Measurements from ENCODE around the gene TLR7. TPM values are rescaled to one million over a fixed set of nuclear protein-coding genes. Genes with fewer than 3 reads are reported as not detected.

TLR7 gene
- total and polyA plus RNA-seq, 2 donors from 2014 or later = 0.52 to 1.7 TPM

DNA sequence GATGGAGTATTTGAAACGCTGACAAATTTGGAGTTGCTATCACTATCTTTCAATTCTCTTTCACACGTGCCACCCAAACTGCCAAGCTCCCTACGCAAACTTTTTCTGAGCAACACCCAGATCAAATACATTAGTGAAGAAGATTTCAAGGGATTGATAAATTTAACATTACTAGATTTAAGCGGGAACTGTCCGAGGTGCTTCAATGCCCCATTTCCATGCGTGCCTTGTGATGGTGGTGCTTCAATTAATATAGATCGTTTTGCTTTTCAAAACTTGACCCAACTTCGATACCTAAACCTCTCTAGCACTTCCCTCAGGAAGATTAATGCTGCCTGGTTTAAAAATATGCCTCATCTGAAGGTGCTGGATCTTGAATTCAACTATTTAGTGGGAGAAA, 52.7 kb downstream of the TLR7 start:
- no peak overlapping the region for H3K4me3 ChIP-seq (ENCODE audit: low read length in 3 of 3)
- FAIRE-seq = no peak

DNA sequence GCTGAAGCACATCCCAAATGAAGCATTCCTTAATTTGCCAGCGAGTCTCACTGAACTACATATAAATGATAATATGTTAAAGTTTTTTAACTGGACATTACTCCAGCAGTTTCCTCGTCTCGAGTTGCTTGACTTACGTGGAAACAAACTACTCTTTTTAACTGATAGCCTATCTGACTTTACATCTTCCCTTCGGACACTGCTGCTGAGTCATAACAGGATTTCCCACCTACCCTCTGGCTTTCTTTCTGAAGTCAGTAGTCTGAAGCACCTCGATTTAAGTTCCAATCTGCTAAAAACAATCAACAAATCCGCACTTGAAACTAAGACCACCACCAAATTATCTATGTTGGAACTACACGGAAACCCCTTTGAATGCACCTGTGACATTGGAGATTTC, 54.1 kb downstream of the TLR7 start:
- no peak overlapping the region for H3K27ac ChIP-seq (ENCODE audit: low read depth in 2 of 2, low read length in 2 of 2)
- no peaks in the 10 kb centered on the region for H3K9me3 ChIP-seq (ENCODE audit: control insufficient read depth in 2 of 3, insufficient read depth in 1 of 3, low read length in 3 of 3)
- no peak overlapping the region for H3K4me3 ChIP-seq (ENCODE audit: low read length in 3 of 3)
- H3K4me1 ChIP-seq (ENCODE audit: control insufficient read depth in 2 of 3, insufficient read depth in 2 of 3, low read depth in 1 of 3, low read length in 3 of 3) = no peaks in the 10 kb centered on the region
- TF ChIP-seq, protein P1, sequence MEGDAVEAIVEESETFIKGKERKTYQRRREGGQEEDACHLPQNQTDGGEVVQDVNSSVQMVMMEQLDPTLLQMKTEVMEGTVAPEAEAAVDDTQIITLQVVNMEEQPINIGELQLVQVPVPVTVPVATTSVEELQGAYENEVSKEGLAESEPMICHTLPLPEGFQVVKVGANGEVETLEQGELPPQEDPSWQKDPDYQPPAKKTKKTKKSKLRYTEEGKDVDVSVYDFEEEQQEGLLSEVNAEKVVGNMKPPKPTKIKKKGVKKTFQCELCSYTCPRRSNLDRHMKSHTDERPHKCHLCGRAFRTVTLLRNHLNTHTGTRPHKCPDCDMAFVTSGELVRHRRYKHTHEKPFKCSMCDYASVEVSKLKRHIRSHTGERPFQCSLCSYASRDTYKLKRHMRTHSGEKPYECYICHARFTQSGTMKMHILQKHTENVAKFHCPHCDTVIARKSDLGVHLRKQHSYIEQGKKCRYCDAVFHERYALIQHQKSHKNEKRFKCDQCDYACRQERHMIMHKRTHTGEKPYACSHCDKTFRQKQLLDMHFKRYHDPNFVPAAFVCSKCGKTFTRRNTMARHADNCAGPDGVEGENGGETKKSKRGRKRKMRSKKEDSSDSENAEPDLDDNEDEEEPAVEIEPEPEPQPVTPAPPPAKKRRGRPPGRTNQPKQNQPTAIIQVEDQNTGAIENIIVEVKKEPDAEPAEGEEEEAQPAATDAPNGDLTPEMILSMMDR (IDR thresholded peaks at IDR 0.05; ENCODE audit: borderline replicate concordance, extremely low read depth, insufficient read depth) = no peak
- FAIRE-seq (no peak), DNase-seq (no peak)
- no peaks in the 10 kb centered on the region for H3K27me3 ChIP-seq (ENCODE audit: control insufficient read depth, insufficient read depth, low read length)
- intact Hi-C loops (cut with DNase I) = no loop called here
- no peak overlapping the region for H3K9ac ChIP-seq (ENCODE audit: low read length in 3 of 3)
- H3K36me3 ChIP-seq (ENCODE audit: control insufficient read depth in 2 of 3, insufficient read depth in 3 of 3, low read length in 3 of 3) = no peaks in the 10 kb centered on the region

More for the DNA sequence above, 52.7 kb downstream of the TLR7 start:
- Histone ChIP-seq H3K27ac (ENCODE audit: low read depth in 2 of 2, low read length in 2 of 2) (no peak overlapping the region), H3K9me3 (ENCODE audit: control insufficient read depth in 2 of 3, insufficient read depth in 1 of 3, low read length in 3 of 3) (no peaks in the 10 kb centered on the region), H3K9ac (ENCODE audit: low read length in 3 of 3) (no peak overlapping the region), H3K36me3 (ENCODE audit: control insufficient read depth in 2 of 3, insufficient read depth in 3 of 3, low read length in 3 of 3) (no peaks in the 10 kb centered on the region), H3K27me3 (ENCODE audit: control insufficient read depth, insufficient read depth, low read length) (no peaks in the 10 kb centered on the region), H3K4me1 (ENCODE audit: control insufficient read depth in 2 of 3, insufficient read depth in 2 of 3, low read depth in 1 of 3, low read length in 3 of 3) (no peaks in the 10 kb centered on the region)
- TF ChIP-seq, protein P1 (IDR thresholded peaks at IDR 0.05; ENCODE audit: borderline replicate concordance, extremely low read depth, insufficient read depth) = no peak
- no peak for DNase-seq
- intact Hi-C loops (cut with DNase I) = no loop called here

DNA sequence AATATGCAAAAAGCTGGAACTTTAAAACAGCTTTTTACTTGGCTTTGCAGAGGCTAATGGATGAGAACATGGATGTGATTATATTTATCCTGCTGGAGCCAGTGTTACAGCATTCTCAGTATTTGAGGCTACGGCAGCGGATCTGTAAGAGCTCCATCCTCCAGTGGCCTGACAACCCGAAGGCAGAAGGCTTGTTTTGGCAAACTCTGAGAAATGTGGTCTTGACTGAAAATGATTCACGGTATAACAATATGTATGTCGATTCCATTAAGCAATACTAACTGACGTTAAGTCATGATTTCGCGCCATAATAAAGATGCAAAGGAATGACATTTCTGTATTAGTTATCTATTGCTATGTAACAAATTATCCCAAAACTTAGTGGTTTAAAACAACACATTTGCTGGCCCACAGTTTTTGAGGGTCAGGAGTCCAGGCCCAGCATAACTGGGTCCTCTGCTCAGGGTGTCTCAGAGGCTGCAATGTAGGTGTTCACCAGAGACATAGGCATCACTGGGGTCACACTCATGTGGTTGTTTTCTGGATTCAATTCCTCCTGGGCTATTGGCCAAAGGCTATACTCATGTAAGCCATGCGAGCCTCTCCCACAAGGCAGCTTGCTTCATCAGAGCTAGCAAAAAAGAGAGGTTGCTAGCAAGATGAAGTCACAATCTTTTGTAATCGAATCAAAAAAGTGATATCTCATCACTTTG, 55.2 kb downstream of the TLR7 start:
- H3K4me3 ChIP-seq (ENCODE audit: low read length in 3 of 3) = no peak overlapping the region
- intact Hi-C loops (cut with DNase I) = no loop called here
- no peak overlapping the region for H3K27ac ChIP-seq (ENCODE audit: low read depth in 2 of 2, low read length in 2 of 2)
- H3K9me3 ChIP-seq (ENCODE audit: control insufficient read depth in 2 of 3, insufficient read depth in 1 of 3, low read length in 3 of 3) = no peaks in the 10 kb centered on the region
- DNase-seq = no peak
- H3K4me1 ChIP-seq (ENCODE audit: control insufficient read depth in 2 of 3, insufficient read depth in 2 of 3, low read depth in 1 of 3, low read length in 3 of 3) = no peaks in the 10 kb centered on the region
- TF ChIP-seq, protein P1 (IDR thresholded peaks at IDR 0.05; ENCODE audit: borderline replicate concordance, extremely low read depth, insufficient read depth) = no peak
- H3K36me3 ChIP-seq (ENCODE audit: control insufficient read depth in 2 of 3, insufficient read depth in 3 of 3, low read length in 3 of 3) = no peaks in the 10 kb centered on the region
- no peak overlapping the region for H3K9ac ChIP-seq (ENCODE audit: low read length in 3 of 3)
- FAIRE-seq = no peak
- no peaks in the 10 kb centered on the region for H3K27me3 ChIP-seq (ENCODE audit: control insufficient read depth, insufficient read depth, low read length)

DNA sequence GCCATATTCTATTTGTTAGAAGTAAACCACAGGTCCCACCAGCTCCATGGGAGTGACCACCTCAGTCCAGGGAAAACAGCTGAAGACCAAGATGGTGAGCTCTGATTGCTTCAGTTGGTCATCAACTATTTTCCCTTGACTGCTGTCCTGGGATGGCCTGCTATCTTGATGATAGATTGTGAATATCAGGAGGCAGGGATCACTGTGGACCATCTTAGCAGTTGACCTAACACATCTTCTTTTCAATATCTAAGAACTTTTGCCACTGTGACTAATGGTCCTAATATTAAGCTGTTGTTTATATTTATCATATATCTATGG, 55.7 kb downstream of the TLR7 start:
- no peak for FAIRE-seq
- TF ChIP-seq, protein P1 (IDR thresholded peaks at IDR 0.05; ENCODE audit: borderline replicate concordance, extremely low read depth, insufficient read depth) = no peak

More for the DNA sequence above, 55.7 kb downstream of the TLR7 start:
- no peak for DNase-seq
- H3K4me3 ChIP-seq (ENCODE audit: low read length in 3 of 3) = no peak overlapping the region
- no peak overlapping the region for H3K9ac ChIP-seq (ENCODE audit: low read length in 3 of 3)
- intact Hi-C loops (cut with DNase I) = no loop called here
- H3K27ac ChIP-seq (ENCODE audit: low read depth in 2 of 2, low read length in 2 of 2) = no peak overlapping the region
- no peaks in the 10 kb centered on the region for H3K9me3 ChIP-seq (ENCODE audit: control insufficient read depth in 2 of 3, insufficient read depth in 1 of 3, low read length in 3 of 3)
- no peaks in the 10 kb centered on the region for H3K36me3 ChIP-seq (ENCODE audit: control insufficient read depth in 2 of 3, insufficient read depth in 3 of 3, low read length in 3 of 3)
- H3K27me3 ChIP-seq (ENCODE audit: control insufficient read depth, insufficient read depth, low read length) = no peaks in the 10 kb centered on the region
- H3K4me1 ChIP-seq (ENCODE audit: control insufficient read depth in 2 of 3, insufficient read depth in 2 of 3, low read depth in 1 of 3, low read length in 3 of 3) = no peaks in the 10 kb centered on the region
